SJSA1 (cell line): ENCODE results near the gene PHLDA2. TPM values are rescaled to one million over a fixed set of nuclear protein-coding genes. Genes with fewer than 3 reads are reported as not detected.

Source experiments
- DNase-seq, 2 experiments: peaks; one replicate each; pipeline ENCODE4 v3.0.0-alpha.2; 2015 to 2020; ENCODE audit warnings: low spot score in 2 of 2, low read depth in 1 of 2
- H3K27ac ChIP-seq: fragments of 250-450 bp; sonication (Bioruptor Pico); 2 replicates; pipeline ENCODE4 v1.5.1; 2020; ENCODE audit warnings: mild to moderate bottlenecking, moderate library complexity
- H3K27me3 ChIP-seq: fragments of 250-450 bp; sonication (Bioruptor Pico); replicated peaks from 2 replicates; pipeline ENCODE4 v1.5.1; 2020; ENCODE audit warnings: mild to moderate bottlenecking, moderate library complexity
- H3K36me3 ChIP-seq: fragments of 250-450 bp; sonication (Bioruptor Pico); 2 replicates; pipeline ENCODE4 v1.5.1; 2020; ENCODE audit warnings: mild to moderate bottlenecking
- H3K4me1 ChIP-seq: fragments of 250-450 bp; sonication (Bioruptor Pico); replicated peaks from 2 replicates; pipeline ENCODE4 v1.6.1; 2021; ENCODE audit warnings: mild to moderate bottlenecking
- H3K4me3 ChIP-seq: fragments of 250-450 bp; sonication (Bioruptor Pico); 2 replicates; pipeline ENCODE4 v1.5.1; 2020; ENCODE audit warnings: mild to moderate bottlenecking
- H3K9me3 ChIP-seq: fragments of 250-450 bp; sonication (Bioruptor Pico); replicated peaks from 2 replicates; pipeline ENCODE4 v1.5.1; 2020; ENCODE audit warnings: mild to moderate bottlenecking
- total RNA-seq: library from RNA; depleted of rRNA; stranded (reverse); fragments of >200 nt; shearing (Covaris generic); gene quantifications from 2 replicates; pipeline ENCODE4 v1.2.3, GENCODE V29; 2014

Gene PHLDA2
- total RNA-seq, 1 experiment from 2014 or later = 28.0 TPM

DNA sequence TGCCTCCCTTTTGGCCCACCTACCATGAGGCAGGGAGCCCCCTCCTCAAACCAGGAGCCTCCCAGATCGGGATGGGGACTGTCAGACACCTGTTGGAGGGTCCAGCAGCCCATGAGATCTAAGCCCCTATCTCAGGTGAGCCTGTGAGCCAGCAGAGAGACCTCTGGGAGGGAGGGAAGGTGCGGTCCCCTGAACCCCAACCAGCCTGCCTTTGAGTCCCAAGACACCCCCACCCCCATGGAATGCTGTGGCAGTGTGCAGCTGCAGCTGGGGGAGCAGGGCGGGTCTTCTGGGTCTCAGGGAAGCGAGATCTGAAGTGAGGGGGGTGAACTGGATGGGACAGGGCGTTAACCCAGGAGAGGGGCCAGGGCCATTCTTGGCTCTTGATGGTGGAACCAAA, 42.3 kb downstream of the PHLDA2 start:
- DNase-seq = no peak
- Histone ChIP-seq H3K9me3 (peaks cover 4% of the 10 kb centered on the region), H3K4me3 (no peak overlapping the region), H3K36me3 (no peaks in the 10 kb centered on the region; the same call in 1 of the 2 replicates), H3K27ac (no peak overlapping the region), H3K27me3 (peaks cover 13% of the 10 kb centered on the region), H3K4me1 (peaks cover 43% of the 10 kb centered on the region)

DNA sequence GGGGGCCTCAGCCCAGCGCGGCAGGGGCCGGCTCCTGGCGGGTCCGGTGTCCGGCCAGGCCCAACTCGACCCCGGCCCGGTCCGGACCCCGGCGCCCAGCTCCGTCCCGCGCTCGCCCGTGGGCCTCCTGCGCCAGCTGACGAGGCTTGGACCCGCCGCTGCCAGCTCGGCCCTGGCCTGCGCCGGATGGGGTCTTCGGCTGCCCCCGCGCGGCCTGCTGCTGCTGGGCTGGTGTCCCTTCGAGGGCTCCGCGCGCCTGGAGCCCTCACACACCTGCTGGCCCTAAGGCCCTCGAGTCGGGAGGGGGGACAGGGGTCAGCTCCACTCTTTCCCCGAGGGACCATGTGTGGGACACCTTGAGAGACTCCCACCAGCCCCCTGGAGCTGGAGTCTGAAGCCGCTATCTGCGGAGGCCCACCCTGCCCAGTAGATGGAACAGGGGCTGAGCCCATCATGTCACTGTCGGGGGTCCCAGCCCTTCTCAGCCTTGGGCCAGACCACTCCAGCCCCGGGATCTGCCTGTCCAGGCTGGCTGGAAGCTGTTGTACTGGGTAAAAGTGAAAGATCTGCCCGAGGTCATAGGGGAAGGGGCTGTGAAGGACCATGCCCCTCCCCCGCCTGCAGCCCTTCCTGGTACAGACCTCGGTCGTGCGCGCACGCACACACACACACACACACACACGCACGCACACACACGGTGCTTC, 42.9 kb downstream of the PHLDA2 start:
- Histone ChIP-seq H3K36me3 (no peaks in the 10 kb centered on the region; the same call in 1 of the 2 replicates), H3K4me1 (peaks cover 39% of the 10 kb centered on the region), H3K27ac (no peak overlapping the region), H3K9me3 (peaks cover 4% of the 10 kb centered on the region), H3K4me3 (no peak overlapping the region), H3K27me3 (peaks cover 13% of the 10 kb centered on the region)
- no peak for DNase-seq

DNA sequence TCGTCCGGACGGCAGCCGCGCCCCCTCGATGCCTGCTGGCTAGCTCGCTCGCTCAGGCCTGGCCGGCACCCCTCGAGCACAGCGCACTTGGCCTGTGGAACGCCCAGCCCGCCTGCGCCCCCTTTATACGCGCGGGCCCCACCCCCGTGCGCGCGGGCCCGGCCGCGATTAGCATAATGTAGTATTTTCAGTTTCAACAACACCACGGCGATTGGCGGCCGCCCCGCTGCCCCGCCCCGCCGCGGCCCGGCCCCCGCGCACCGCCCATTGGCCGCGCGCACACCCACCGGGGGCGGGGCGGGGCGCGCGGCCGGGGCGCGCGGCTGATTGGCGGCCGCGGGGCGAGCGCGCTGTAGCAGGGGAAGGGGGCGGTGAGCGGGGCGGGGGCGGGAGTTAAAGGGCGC, 43.5 kb downstream of the PHLDA2 start, which contains the start of gene CDKN1C:
Gene CDKN1C, minus strand, starts transcription at position 98 of the 404 bp plus-strand sequence. CDS start 319 bp downstream, outside the sequence.
- peak in 1 of 2 experiments; percentile 80 for DNase-seq
- Histone ChIP-seq H3K27ac (no peak within 1 kb of the TSS), H3K9me3 (peaks cover 4% of the 10 kb centered on the region), H3K27me3 (peaks cover 13% of the 10 kb centered on the region), H3K4me1 (peaks cover 39% of the 10 kb centered on the region), H3K4me3 (peak within 1 kb of the TSS; percentile 69), H3K36me3 (no peaks in the 10 kb centered on the region; the same call in 1 of the 2 replicates)

DNA sequence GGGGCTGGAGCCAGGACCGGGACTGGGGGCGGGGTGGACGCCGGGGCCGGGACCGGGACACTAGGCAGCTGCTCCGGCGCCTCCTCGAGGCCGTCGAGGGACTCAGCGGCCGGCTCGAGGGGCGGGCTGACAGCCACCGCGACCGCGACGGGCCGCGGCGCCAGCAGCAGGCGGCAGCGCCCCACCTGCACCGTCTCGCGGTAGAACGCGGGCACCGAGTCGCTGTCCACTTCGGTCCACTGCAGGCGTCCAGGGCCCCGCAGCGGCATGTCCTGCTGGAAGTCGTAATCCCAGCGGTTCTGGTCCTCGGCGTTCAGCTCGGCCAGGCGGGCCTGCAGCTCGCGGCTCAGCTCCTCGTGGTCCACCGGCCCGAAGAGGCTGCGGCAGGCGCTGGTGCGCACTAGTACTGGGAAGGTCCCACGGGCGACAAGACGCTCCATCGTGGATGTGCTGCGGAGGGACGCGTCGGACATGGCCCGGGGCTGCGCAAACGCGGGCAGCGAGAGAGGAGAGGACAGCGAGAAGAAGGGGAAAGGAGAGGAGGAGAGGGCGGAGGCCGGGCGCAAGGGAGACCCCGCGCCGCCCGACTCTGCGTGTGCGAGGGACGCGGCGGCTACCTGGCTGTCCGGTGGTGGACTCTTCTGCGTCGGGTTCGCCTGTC, 44.1 kb downstream of the PHLDA2 start:
- H3K27ac ChIP-seq = no peak overlapping the region
- peaks cover 4% of the 10 kb centered on the region for H3K9me3 ChIP-seq
- H3K36me3 ChIP-seq = no peaks in the 10 kb centered on the region; the same call in 1 of the 2 replicates
- peak overlapping the region; percentile 69 for H3K4me3 ChIP-seq
- H3K27me3 ChIP-seq = peaks cover 13% of the 10 kb centered on the region
- peaks cover 39% of the 10 kb centered on the region for H3K4me1 ChIP-seq
- peak; percentile 73 to 81 for DNase-seq

DNA sequence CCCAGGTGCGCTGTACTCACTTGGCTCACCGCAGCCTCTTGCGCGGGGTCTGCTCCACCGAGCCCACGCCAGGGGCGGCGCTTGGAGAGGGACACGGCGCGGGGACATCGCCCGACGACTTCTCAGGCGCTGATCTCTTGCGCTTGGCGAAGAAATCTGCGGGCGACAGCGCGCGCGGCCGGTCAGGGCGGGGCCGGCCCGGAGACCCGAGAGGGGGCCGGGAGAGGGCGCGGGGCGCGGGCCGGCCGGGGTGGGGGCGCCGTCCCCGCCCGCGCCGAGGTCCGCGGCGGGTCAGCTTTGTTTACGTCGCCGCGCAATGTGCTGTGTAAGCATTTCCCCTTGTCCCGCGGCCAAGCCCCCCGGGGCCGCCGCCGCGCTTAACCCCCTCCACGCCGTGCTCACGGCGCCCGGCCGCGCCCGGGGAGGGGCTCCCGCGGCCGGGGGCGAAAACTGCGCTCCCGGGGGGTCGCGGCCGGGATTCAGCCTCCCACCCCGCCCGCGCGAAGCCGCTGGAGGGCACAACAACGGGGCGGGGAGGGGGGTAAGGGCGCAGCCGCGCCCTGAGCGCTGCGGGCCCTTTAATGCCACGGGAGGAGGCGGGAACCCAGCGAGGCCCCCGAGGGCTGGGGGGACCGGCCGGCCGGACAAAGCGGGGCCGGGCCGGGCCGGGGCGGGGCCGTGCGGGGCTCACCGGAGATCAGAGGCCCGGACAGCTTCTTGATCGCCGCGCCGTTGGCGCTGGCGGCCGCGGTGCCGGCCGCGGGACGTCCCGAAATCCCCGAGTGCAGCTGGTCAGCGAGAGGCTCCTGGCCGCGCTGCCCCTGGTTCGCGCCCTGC, 45.0 kb downstream of the PHLDA2 start:
- DNase-seq = no peak
- Histone ChIP-seq H3K9me3 (peaks cover 4% of the 10 kb centered on the region), H3K27me3 (peaks cover 13% of the 10 kb centered on the region), H3K36me3 (no peaks in the 10 kb centered on the region; the same call in 1 of the 2 replicates), H3K4me3 (peak overlapping the region; percentile 69), H3K27ac (0 out of 2 replicates have a peak overlapping the region, but pooled peaks have one; percentile 4), H3K4me1 (peaks cover 30% of the 10 kb centered on the region)

DNA sequence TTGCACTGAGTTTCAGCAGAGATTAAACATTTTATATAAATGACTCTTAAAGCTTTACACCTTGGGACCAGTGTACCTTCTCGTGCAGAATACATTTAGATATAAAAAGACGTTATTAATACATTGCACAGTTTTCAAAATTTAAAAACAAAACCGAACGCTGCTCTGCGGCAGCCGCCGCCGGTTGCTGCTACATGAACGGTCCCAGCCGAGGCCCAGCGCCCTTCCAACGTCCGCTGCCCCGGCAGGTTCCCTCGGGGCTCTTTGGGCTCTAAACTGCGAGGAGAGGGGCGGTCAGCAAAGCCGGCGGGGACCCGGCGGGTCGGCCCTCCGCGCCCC, 45.6 kb downstream of the PHLDA2 start:
- DNase-seq = no peak
- Histone ChIP-seq H3K27me3 (peaks cover 17% of the 10 kb centered on the region), H3K9me3 (peaks cover 6% of the 10 kb centered on the region), H3K36me3 (no peaks in the 10 kb centered on the region; the same call in 1 of the 2 replicates), H3K4me1 (peaks cover 24% of the 10 kb centered on the region), H3K4me3 (peak overlapping the region; percentile 69), H3K27ac (no peak overlapping the region)

DNA sequence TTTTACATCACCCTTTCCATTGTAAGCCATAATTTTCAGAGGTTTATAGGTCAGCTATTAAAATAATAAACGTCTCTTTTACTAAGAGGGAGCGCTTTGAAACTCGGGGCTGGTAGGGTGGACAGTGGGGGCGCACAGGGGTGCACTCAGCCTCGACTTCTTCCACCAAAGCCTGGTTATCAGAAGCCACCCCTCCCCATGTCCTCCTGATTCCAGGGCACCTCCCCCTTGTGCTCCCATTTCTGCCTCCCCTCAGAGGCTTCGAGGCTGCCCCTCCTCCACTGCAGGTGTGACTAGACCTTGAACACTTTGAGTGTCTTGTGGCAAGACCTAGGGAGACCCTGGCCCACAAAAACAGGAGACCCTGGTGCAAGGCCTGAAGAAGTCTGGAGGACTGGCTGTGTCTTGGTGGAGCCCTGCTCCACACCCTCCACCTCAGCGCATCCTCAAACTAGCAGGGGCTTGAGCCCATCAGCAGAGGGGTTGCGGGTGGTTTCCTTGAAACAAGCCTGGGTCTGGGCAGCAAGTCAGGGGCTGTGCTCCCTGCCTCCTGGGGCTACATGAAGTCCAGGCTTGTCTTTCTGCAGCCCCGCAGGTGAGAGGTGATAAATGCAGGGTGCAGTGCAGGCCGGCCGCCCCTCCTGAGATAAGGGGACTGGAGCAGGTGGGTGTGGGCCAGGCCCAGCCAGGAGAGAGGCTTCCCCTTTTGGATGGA, 46.7 kb downstream of the PHLDA2 start:
- Histone ChIP-seq H3K4me3 (no peak overlapping the region), H3K9me3 (peaks cover 6% of the 10 kb centered on the region), H3K36me3 (no peaks in the 10 kb centered on the region; the same call in 1 of the 2 replicates), H3K27ac (no peak overlapping the region), H3K4me1 (peaks cover 19% of the 10 kb centered on the region), H3K27me3 (peaks cover 20% of the 10 kb centered on the region)
- DNase-seq = no peak

DNA sequence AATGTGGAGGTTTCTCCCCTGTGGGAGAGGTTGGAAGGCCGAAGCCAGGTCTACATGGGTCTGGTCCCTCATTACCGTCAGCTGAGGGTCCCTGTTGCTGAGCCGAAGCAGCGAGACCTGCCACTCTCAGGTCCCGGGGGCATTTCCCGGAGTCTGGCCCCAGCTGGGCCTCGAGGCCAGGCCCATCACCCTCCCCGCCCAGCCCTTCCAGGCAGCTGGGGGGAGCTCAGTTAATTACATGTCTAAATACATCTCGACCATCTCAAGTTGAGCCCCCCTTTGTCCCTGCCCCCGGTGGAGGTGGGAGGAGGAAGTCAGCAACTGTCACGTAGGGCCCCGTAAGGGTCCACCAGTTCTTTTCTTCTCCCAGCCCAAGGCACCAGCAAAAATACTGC, 47.2 kb downstream of the PHLDA2 start:
- H3K9me3 ChIP-seq = peaks cover 6% of the 10 kb centered on the region
- no peaks in the 10 kb centered on the region; the same call in 1 of the 2 replicates for H3K36me3 ChIP-seq
- peaks cover 19% of the 10 kb centered on the region for H3K4me1 ChIP-seq
- no peak overlapping the region for H3K4me3 ChIP-seq
- H3K27me3 ChIP-seq = peaks cover 23% of the 10 kb centered on the region
- no peak for DNase-seq
- no peak overlapping the region for H3K27ac ChIP-seq

DNA sequence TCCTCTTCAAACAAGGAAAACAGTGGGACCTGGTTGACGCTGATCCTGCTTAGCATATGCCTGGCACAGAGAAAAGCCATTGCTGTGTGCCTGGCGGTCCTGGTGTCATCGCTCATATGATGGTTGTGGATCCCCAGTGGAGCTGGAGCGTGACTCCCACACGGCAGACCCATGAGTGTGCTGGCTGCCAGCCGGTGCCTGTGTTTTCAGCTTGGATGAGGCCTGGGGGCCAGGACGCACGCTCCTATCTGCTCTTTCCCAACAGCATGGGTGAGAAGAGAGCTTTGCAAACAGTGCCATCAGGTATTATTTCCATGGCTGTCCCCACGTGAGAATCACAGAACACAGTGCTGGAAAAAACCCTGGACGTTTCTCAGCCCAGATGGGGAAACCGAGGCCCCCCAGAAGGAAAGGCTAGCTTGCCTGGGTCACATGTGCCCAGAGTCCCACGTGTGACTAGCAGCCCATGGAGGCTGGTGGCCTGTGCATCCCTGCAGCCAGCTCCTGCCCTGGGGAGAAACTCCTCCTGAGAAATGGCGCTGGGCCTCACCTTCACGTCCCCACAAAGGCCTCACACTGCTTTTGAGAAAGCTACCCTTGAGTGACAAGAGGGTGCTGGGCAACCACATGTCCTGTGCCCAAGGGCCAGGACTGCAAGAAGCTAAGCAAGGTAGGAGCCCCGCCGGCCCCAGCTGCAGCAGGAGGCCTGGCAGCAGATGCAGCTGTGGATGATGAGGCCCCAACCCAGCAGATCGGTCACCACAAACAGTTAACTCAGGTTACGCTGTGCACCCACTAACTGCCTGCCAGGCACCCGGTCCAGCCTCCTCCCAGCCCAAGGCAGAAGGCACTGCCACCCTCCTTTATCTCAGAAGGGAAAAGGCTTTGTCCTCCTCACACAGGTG, 47.9 kb downstream of the PHLDA2 start:
- no peak overlapping the region for H3K4me3 ChIP-seq
- H3K36me3 ChIP-seq = no peaks in the 10 kb centered on the region; the same call in 1 of the 2 replicates
- peaks cover 19% of the 10 kb centered on the region for H3K4me1 ChIP-seq
- no peak overlapping the region for H3K27ac ChIP-seq
- no peak for DNase-seq
- peaks cover 6% of the 10 kb centered on the region for H3K9me3 ChIP-seq
- H3K27me3 ChIP-seq = peaks cover 25% of the 10 kb centered on the region

DNA sequence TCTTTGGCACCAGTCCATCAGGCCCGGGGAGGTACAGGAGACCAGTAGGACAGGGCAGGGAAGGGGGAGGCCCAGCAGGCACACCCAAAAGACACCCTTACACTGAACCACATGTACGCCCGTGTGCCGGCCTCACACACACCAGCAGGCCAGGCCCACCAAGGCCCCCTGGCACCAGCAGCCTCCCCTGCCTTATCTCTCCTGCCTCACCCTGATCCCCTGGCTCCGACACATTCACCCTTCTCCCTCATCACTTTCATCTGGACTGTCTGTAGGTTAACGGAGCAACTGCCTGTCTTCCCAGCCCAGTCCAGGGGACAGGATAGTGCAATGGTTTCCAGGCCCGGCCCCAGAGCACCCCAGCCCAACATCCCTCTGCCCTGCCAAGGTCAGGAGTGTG, 48.6 kb downstream of the PHLDA2 start:
- DNase-seq = no peak
- Histone ChIP-seq H3K27me3 (peaks cover 26% of the 10 kb centered on the region), H3K27ac (no peak overlapping the region), H3K36me3 (no peaks in the 10 kb centered on the region; the same call in 1 of the 2 replicates), H3K4me3 (no peak overlapping the region), H3K9me3 (peaks cover 6% of the 10 kb centered on the region), H3K4me1 (peaks cover 19% of the 10 kb centered on the region)

DNA sequence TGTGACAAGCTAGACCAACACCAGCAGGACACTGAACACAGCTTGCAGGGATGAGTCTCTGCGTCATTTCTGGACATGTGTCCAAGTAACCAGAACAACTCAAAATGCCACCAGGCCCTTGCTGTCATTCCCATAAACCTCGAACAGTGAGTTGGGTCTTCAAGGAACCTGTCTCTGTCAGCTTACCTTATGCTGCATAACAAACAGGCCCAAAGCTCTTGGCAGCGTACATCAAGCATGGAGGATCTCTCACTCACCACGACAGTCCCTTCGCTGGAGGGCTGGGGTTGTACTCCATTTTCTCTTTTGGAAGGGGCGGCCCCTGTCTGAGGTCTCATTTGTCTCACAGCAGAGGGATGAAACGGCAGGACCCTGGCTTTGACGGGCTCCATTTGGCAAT, 50.4 kb downstream of the PHLDA2 start:
- peaks cover 3% of the 10 kb centered on the region for H3K4me1 ChIP-seq
- DNase-seq = no peak
- H3K27me3 ChIP-seq = peaks cover 23% of the 10 kb centered on the region
- H3K9me3 ChIP-seq = peaks cover 5% of the 10 kb centered on the region; the same call in 1 of the 2 replicates
- no peak overlapping the region for H3K4me3 ChIP-seq
- no peak overlapping the region for H3K27ac ChIP-seq
- no peaks in the 10 kb centered on the region for H3K36me3 ChIP-seq
